ENCODE measurements around the gene TUBGCP2. TPM values are rescaled to one million over a fixed set of nuclear protein-coding genes. Genes with fewer than 3 reads are reported as not detected.

TUBGCP2 gene
- total RNA-seq, 1 donor, result 60.8 TPM

GRCh38 chr10:133350283-133350949, 41.7 kb upstream of the TUBGCP2 start:
- Histone ChIP-seq H3K9me3 (ENCODE audit: low read depth, low read length) (no peaks in the 10 kb centered on the region), H4K20me1 (ENCODE audit: insufficient read depth, low read length) (no peaks in the 10 kb centered on the region), H3K27ac (ENCODE audit: low read depth, low read length) (no peak overlapping the region), H3K4me3 (ENCODE audit: insufficient read depth, low read length) (no peak overlapping the region), H3K79me2 (ENCODE audit: insufficient read depth, low read length) (no peaks in the 10 kb centered on the region), H3K4me1 (ENCODE audit: insufficient read depth, low read length) (no peaks in the 10 kb centered on the region), H3K27me3 (ENCODE audit: insufficient read depth, low read length) (no peaks in the 10 kb centered on the region), H2AFZ (ENCODE audit: low read length) (no peak overlapping the region), H3K36me3 (ENCODE audit: insufficient read depth, low read length) (no peaks in the 10 kb centered on the region), H3K4me2 (ENCODE audit: insufficient read depth, low read length) (no peak overlapping the region)
- no peak for TF ChIP-seq CTCF (IDR thresholded peaks at IDR 0.05; ENCODE audit: extremely low read depth, low read depth, low read length)
- DNase-seq (ENCODE audit: insufficient read length, low spot score, missing footprints), result peak; percentile 72

DNA sequence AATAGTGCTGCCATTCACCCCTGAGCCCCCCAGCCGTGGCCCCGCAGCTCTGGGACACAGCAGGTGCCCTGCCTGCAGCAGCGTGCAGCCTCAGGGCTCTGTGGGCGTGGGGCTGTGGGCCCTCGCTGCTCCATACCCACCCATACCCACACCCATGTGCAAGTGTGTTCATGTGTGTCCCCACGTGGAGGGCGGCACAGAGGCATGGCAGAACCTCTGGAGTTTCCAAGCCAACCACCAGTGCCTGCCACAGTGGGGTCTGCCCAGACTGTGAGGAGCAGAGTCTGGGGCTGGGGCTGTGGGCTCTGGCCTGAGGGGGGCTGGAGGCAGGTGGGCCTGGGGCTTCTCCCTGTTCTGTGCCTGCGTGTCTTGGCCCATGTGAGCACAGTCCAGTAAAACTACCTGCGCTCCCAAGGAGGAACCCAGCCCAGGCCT, 40.9 kb upstream of the TUBGCP2 start:
- DNase-seq (ENCODE audit: insufficient read length, low spot score, missing footprints), result no peak
- H3K27ac ChIP-seq (ENCODE audit: low read depth, low read length), result no peak overlapping the region
- H3K79me2 ChIP-seq (ENCODE audit: insufficient read depth, low read length), result no peaks in the 10 kb centered on the region

DNA sequence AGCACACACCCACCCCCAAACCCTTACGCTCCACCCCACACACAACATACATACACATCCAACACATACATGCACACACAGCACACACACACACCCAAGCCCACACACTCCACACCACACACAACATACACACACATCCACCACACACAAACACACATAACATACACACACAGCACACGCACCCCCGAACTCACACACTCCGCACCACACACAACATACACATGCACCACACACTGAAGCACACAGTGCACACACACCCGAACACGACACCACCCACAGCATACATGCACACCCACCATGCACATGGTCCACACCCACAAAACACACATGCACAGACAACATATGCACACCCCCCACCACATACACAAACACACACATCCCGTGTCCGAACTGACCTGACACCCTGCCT, 40.5 kb upstream of the TUBGCP2 start:
- Histone ChIP-seq H3K4me3 (ENCODE audit: insufficient read depth, low read length) (no peak overlapping the region), H4K20me1 (ENCODE audit: insufficient read depth, low read length) (no peaks in the 10 kb centered on the region), H3K27me3 (ENCODE audit: insufficient read depth, low read length) (peaks cover 4% of the 10 kb centered on the region), H2AFZ (ENCODE audit: low read length) (no peak overlapping the region), H3K27ac (ENCODE audit: low read depth, low read length) (no peak overlapping the region), H3K79me2 (ENCODE audit: insufficient read depth, low read length) (no peaks in the 10 kb centered on the region), H3K4me1 (ENCODE audit: insufficient read depth, low read length) (no peaks in the 10 kb centered on the region), H3K4me2 (ENCODE audit: insufficient read depth, low read length) (no peak overlapping the region), H3K9me3 (ENCODE audit: low read depth, low read length) (no peaks in the 10 kb centered on the region), H3K36me3 (ENCODE audit: insufficient read depth, low read length) (no peaks in the 10 kb centered on the region)
- DNase-seq (ENCODE audit: insufficient read length, low spot score, missing footprints), result no peak
- TF ChIP-seq CTCF (IDR thresholded peaks at IDR 0.05; ENCODE audit: extremely low read depth, low read depth, low read length), result no peak

More for the DNA sequence above, 40.9 kb upstream of the TUBGCP2 start:
- H3K4me3 ChIP-seq (ENCODE audit: insufficient read depth, low read length), result no peak overlapping the region
- no peak overlapping the region for H3K4me2 ChIP-seq (ENCODE audit: insufficient read depth, low read length)
- no peaks in the 10 kb centered on the region for H3K4me1 ChIP-seq (ENCODE audit: insufficient read depth, low read length)
- no peaks in the 10 kb centered on the region for H4K20me1 ChIP-seq (ENCODE audit: insufficient read depth, low read length)
- H3K9me3 ChIP-seq (ENCODE audit: low read depth, low read length), result no peaks in the 10 kb centered on the region
- no peak overlapping the region for H2AFZ ChIP-seq (ENCODE audit: low read length)
- H3K27me3 ChIP-seq (ENCODE audit: insufficient read depth, low read length), result no peaks in the 10 kb centered on the region
- no peak for TF ChIP-seq CTCF (IDR thresholded peaks at IDR 0.05; ENCODE audit: extremely low read depth, low read depth, low read length)
- H3K36me3 ChIP-seq (ENCODE audit: insufficient read depth, low read length), result no peaks in the 10 kb centered on the region

GRCh38 chr10:133347710-133348517, 39.2 kb upstream of the TUBGCP2 start:
- H3K27ac ChIP-seq (ENCODE audit: low read depth, low read length), result no peak overlapping the region
- no peaks in the 10 kb centered on the region for H4K20me1 ChIP-seq (ENCODE audit: insufficient read depth, low read length)
- DNase-seq (ENCODE audit: insufficient read length, low spot score, missing footprints), result peak; percentile 80
- peaks cover 5% of the 10 kb centered on the region for H3K27me3 ChIP-seq (ENCODE audit: insufficient read depth, low read length)
- H3K4me1 ChIP-seq (ENCODE audit: insufficient read depth, low read length), result no peaks in the 10 kb centered on the region
- H3K4me2 ChIP-seq (ENCODE audit: insufficient read depth, low read length), result no peak overlapping the region
- no peaks in the 10 kb centered on the region for H3K79me2 ChIP-seq (ENCODE audit: insufficient read depth, low read length)
- H2AFZ ChIP-seq (ENCODE audit: low read length), result no peak overlapping the region
- H3K4me3 ChIP-seq (ENCODE audit: insufficient read depth, low read length), result no peak overlapping the region
- no peaks in the 10 kb centered on the region for H3K36me3 ChIP-seq (ENCODE audit: insufficient read depth, low read length)
- H3K9me3 ChIP-seq (ENCODE audit: low read depth, low read length), result no peaks in the 10 kb centered on the region
- TF ChIP-seq CTCF (IDR thresholded peaks at IDR 0.05; ENCODE audit: extremely low read depth, low read depth, low read length), result no peak
